Uterus (tissue), 2 donors: Measurements from ENCODE around the gene CPTP.

Source experiments
- POLR2A ChIP-seq, 2 donors: fragments of 450-650 bp; IDR thresholded peaks; one replicate each; pipeline ENCODE4 v1.6.1; 2016; ENCODE audit warnings: antibody characterized with exemption in 2 of 2, mild to moderate bottlenecking in 1 of 2, moderate library complexity in 1 of 2
- TF ChIP-seq, protein P1 (sequence below), 4 experiments: fragments of 200-600 bp in 2 of 4; fragments of 450-650 bp in 2 of 4; sonication (generic) in 2 of 4; IDR thresholded peaks; one replicate each; pipeline ENCODE4 v1.5.1; 2016 to 2019; ENCODE audit warnings: antibody characterized with exemption in 4 of 4, mild to moderate bottlenecking in 2 of 4, moderate library complexity in 1 of 4

DNA sequence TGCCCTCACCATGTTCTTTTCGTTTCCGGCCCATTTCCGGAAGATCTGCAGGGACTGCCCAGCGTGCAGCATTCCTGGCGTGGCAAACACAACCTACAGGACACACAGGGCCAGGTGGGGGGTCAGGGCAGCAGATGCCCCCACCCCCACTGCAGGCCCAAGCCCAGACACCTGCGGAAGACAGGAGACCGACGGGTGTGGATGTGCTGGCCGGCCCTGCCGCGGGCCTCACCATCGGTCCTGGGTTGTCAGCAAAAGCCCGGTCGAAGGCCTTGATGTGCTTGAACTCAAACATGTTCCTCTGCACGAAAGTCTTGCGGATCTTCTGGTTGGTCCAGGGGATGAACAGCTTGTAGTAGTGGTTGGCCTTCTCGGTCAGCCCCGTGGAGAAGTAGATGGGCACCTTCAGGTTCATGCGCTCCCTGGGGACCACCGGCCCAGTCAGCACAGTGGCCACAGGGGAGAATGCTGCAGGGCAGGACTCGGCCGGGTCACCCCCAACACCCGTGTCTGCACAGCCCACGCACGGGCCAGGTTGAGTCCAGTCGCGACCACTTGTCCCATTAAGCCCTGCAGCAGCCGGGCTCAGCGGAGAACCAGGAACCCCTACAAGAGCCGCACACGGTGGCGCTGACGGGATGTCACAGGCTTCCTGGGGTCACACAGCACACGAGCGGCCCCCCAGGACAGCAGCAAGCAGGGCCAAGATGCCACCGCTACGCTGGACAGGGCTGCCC is 10.9 kb upstream of the CPTP start:
- TF ChIP-seq, protein P1, sequence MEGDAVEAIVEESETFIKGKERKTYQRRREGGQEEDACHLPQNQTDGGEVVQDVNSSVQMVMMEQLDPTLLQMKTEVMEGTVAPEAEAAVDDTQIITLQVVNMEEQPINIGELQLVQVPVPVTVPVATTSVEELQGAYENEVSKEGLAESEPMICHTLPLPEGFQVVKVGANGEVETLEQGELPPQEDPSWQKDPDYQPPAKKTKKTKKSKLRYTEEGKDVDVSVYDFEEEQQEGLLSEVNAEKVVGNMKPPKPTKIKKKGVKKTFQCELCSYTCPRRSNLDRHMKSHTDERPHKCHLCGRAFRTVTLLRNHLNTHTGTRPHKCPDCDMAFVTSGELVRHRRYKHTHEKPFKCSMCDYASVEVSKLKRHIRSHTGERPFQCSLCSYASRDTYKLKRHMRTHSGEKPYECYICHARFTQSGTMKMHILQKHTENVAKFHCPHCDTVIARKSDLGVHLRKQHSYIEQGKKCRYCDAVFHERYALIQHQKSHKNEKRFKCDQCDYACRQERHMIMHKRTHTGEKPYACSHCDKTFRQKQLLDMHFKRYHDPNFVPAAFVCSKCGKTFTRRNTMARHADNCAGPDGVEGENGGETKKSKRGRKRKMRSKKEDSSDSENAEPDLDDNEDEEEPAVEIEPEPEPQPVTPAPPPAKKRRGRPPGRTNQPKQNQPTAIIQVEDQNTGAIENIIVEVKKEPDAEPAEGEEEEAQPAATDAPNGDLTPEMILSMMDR (IDR thresholded peaks at IDR 0.05), result no peak
- no peak for TF ChIP-seq POLR2A (IDR thresholded peaks at IDR 0.05)
